Mucosa of rectum (tissue), 2 donors: ENCODE measurements around the gene TNC.

Source experiments
- H3K27ac ChIP-seq, 2 donors: one replicate each; pipeline ENCODE4 v1.7.0; 2013; ENCODE audit warnings: inconsistent platforms in 2 of 2, low read depth in 2 of 2, low read length in 2 of 2
- H3K27me3 ChIP-seq, 2 donors: one replicate each; pipeline ENCODE4 v1.7.0; 2013; ENCODE audit warnings: low read length in 2 of 2; ENCODE audit not compliant: control insufficient read depth in 2 of 2, insufficient read depth in 2 of 2
- H3K36me3 ChIP-seq, 2 donors: one replicate each; pipeline ENCODE4 v1.7.0; 2013; ENCODE audit warnings: low read length in 2 of 2; ENCODE audit not compliant: control insufficient read depth in 2 of 2, insufficient read depth in 2 of 2
- H3K4me1 ChIP-seq, 2 donors: one replicate each; pipeline ENCODE4 v1.7.0; 2013; ENCODE audit warnings: low read length in 2 of 2, mild to moderate bottlenecking in 1 of 2; ENCODE audit not compliant: control insufficient read depth in 2 of 2, insufficient read depth in 2 of 2
- H3K4me3 ChIP-seq, 2 donors: one replicate each; pipeline ENCODE4 v1.7.0; 2013; ENCODE audit warnings: low read length in 2 of 2
- H3K9ac ChIP-seq, 2 donors: one replicate each; pipeline ENCODE4 v1.7.0; 2013; ENCODE audit warnings: low read length in 2 of 2, low read depth in 1 of 2, mild to moderate bottlenecking in 1 of 2
- H3K9me3 ChIP-seq, 2 donors: one replicate each; pipeline ENCODE4 v1.7.0; 2013; ENCODE audit warnings: low read length in 2 of 2; ENCODE audit not compliant: control insufficient read depth in 2 of 2
- donor health status: healthy.
- donor health status: Normal muscosa, but diverticular disease.

The TNC gene

DNA sequence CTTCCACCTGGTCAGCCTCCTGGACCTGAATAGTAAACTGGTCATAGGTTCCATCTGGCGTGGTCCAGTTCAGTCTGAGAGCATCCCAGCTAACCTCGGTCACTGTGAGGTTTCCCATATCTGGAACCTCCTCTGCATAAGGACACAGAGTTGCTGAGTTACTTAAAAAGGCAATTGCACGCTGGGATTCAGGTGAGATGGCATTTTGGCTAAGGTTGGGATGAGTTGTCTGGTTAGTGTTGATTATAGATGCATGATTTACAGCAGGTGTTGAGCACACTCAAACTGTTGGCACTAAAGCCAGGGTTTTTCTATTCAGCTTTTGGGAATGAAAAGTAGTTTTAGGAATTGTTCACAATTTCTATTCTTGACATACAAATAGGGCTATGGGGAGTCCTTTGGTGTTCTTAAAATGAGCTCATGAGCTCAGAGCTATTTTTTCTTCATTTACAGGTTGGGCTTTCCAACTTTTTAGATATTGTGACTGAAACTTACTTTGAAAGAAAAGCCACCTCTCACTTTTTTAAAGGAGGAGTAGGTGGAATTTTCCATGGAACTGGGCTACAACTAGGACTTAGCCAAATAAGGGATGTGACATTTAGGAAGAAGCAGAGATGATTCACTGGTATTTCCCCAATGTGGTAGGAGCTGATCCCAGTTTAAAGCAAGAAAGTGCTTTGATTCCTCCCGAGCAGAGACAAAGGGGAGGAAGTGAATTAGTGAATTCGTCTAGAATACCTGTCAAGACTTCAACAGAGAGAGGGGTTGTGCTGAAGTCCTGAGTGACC, 54.7 kb downstream of the TNC start:
- Histone ChIP-seq H3K27ac (peak overlapping the region in 1 of 2 donors; percentile 20), H3K9me3 (no peaks in the 10 kb centered on the region), H3K4me1 (no peaks in the 10 kb centered on the region), H3K4me3 (no peak overlapping the region), H3K36me3 (no peaks in the 10 kb centered on the region), H3K27me3 (no peaks in the 10 kb centered on the region), H3K9ac (no peak overlapping the region)

DNA sequence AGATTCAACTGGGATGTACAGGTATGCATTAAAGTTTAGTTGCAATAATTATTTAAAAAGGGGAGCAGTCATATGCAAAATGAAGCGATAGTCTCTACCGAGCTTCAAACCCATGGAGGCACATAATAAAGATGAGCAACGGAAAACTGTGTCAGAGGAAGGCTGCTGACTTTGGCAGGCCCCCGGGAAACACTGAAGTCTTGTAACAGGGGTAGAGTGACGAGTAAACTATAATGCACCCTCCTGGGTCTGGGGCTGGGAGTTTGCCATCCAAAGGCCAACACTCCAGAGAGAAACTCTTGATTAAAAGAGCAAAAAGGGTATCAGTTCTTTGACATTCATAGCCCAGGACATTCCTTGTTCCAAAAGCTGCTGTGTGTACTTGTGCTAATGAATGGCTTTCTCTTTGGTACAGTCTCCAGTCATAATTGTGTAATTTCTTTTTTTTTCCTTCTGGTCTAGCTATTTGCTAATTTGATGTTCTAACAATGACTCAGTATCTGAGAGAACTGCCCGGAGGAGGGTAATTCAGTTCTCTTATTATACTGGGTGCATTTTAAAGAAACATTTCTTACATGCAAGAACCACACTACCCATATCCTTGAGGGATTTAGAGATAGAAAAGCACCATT, 59.2 kb downstream of the TNC start:
- Histone ChIP-seq H3K36me3 (no peaks in the 10 kb centered on the region), H3K27me3 (no peaks in the 10 kb centered on the region), H3K9me3 (no peaks in the 10 kb centered on the region), H3K4me3 (no peak overlapping the region), H3K4me1 (no peaks in the 10 kb centered on the region), H3K9ac (no peak overlapping the region), H3K27ac (no peak overlapping the region)

DNA sequence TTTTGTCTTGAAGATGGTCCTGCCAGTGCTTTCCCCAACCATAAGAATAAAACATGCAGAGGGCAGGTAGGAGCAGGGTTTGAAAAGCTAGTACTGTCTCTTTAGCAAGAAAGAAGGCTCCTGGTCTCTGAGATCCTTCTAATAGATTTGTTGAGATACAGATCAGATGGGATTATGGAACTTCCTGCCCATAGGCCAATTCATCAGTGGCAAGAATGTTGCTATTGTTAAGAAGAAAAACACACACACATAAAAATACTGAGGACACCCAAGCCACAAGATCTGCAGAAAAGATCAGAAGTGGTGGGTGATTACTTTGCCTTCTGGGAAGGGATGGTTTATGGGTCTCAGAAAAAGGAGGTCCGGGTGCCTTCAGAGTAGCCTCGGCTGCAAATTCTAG, 59.8 kb downstream of the TNC start:
- Histone ChIP-seq H3K36me3 (no peaks in the 10 kb centered on the region), H3K4me3 (no peak overlapping the region), H3K9me3 (no peaks in the 10 kb centered on the region), H3K4me1 (no peaks in the 10 kb centered on the region), H3K27ac (no peak overlapping the region), H3K27me3 (no peaks in the 10 kb centered on the region), H3K9ac (no peak overlapping the region)

DNA sequence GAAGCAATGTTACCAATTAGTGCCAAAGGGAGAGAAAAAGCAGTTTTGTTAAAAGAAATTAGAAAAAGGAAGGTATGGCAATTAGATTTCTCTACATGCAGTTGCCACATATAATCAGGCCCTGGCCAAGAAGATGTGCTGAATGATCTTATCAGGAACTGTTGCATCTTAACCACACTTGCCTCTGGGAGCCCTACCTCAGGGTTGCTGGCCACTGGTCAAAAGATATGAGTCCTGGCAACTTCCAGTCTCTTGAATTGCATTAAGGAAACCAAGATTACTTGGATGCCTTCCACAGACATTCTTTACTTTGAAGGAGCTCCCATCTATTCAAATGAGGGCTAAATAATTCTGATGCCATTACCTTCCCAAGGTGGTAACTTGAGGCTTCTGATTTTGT, 60.4 kb downstream of the TNC start:
- Histone ChIP-seq H3K27ac (no peak overlapping the region), H3K36me3 (no peaks in the 10 kb centered on the region)

DNA sequence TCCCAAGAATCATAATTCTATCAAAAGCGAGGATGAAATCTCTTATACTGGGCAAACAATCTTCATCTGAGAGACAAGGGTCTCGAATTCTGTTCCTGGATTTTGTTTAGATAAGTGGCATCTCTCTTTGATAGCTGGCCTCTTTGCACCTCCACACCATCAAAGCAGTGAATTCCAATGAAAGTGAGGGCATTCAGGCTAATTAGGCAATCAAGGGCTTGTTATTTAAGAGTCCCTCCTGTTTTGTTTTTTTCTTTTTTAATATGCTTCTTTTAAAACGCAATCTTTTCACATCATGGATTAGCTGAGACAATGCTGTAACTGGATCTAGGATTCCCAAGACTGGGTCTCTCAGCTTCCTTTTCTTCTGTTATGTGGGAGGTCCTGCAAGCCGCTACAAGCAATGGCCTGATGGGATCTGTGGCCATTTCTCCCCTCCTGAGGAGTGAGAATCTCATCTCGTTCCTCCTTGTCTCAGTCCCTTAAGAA, 67.9 kb downstream of the TNC start:
- H3K27ac ChIP-seq = no peak overlapping the region

More for the DNA sequence above, 60.4 kb downstream of the TNC start:
- Histone ChIP-seq H3K4me3 (no peak overlapping the region), H3K27me3 (no peaks in the 10 kb centered on the region), H3K9ac (no peak overlapping the region), H3K9me3 (no peaks in the 10 kb centered on the region), H3K4me1 (no peaks in the 10 kb centered on the region)

DNA sequence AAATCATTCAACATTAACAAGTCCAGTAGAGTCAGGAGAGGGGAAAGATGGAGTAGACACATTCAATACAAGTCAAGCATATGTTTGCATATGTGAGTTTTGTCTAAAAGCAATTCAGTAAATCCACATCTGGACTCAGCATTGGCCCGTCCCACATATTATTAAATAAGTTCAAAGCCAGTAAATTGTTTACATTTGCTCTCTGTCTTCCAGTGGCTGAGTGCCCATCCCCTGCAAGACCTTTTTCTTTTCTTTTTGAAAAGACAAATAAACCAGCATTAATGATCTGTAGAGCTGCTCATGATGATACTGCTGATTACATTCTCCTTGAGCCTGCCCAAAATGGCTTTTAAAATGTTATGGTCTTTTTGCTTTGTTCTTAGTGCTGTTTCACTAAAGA, 71.1 kb downstream of the TNC start:
- no peaks in the 10 kb centered on the region for H3K9me3 ChIP-seq
- no peaks in the 10 kb centered on the region for H3K27me3 ChIP-seq
- no peak overlapping the region for H3K27ac ChIP-seq
- no peak overlapping the region for H3K4me3 ChIP-seq
- no peaks in the 10 kb centered on the region for H3K4me1 ChIP-seq
- H3K9ac ChIP-seq = no peak overlapping the region
- no peaks in the 10 kb centered on the region for H3K36me3 ChIP-seq

More for the DNA sequence above, 67.9 kb downstream of the TNC start:
- Histone ChIP-seq H3K9me3 (no peaks in the 10 kb centered on the region), H3K9ac (no peak overlapping the region), H3K4me3 (no peak overlapping the region), H3K4me1 (no peaks in the 10 kb centered on the region), H3K27me3 (no peaks in the 10 kb centered on the region), H3K36me3 (no peaks in the 10 kb centered on the region)

DNA sequence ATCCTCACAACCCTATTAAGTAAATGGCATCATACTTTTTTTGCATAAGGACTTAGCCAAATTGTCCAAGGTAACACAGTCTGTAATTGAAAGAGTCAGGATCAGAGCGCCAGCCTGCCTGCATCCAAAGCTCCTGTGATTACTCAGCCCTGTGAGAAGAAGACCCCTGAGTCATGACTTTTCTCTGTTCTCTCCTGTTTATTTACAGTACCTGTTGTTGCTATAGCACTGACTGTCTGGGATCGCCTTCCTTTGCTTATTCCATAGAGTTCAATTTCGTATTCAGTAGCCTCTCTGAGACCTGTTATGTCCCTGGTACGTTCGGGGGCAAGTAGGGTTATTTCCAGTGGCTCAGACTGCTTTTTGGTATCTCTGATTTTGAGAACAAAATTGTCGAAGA, 71.8 kb downstream of the TNC start:
- H3K4me3 ChIP-seq = no peak overlapping the region
- H3K4me1 ChIP-seq = no peaks in the 10 kb centered on the region
- no peak overlapping the region for H3K27ac ChIP-seq
- H3K27me3 ChIP-seq = no peaks in the 10 kb centered on the region
- no peaks in the 10 kb centered on the region for H3K36me3 ChIP-seq
- no peak overlapping the region for H3K9ac ChIP-seq
- H3K9me3 ChIP-seq = no peaks in the 10 kb centered on the region

DNA sequence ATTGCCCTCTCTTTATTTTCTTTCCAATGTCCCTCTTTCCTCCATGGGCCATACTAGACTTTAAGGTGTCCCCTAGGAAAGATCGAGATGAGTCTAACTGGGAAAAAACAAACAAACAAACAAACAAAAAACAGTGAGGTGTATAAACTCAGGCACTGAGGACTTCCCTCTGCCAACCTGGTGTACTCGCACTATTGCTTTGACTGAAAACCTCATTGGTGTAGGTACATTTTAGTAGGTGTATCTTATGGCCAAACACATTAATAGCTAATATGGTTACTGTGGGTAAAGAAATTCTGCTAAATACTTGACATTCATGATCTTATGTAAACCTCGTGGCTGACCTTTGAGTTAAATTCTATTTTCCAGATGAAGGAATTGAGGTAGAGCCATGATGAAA, 74.3 kb downstream of the TNC start:
- H3K9ac ChIP-seq = no peak overlapping the region
- H3K36me3 ChIP-seq = no peaks in the 10 kb centered on the region
- H3K27ac ChIP-seq = no peak overlapping the region
- no peak overlapping the region for H3K4me3 ChIP-seq
- H3K4me1 ChIP-seq = no peaks in the 10 kb centered on the region
- no peaks in the 10 kb centered on the region for H3K27me3 ChIP-seq
- H3K9me3 ChIP-seq = no peaks in the 10 kb centered on the region

DNA sequence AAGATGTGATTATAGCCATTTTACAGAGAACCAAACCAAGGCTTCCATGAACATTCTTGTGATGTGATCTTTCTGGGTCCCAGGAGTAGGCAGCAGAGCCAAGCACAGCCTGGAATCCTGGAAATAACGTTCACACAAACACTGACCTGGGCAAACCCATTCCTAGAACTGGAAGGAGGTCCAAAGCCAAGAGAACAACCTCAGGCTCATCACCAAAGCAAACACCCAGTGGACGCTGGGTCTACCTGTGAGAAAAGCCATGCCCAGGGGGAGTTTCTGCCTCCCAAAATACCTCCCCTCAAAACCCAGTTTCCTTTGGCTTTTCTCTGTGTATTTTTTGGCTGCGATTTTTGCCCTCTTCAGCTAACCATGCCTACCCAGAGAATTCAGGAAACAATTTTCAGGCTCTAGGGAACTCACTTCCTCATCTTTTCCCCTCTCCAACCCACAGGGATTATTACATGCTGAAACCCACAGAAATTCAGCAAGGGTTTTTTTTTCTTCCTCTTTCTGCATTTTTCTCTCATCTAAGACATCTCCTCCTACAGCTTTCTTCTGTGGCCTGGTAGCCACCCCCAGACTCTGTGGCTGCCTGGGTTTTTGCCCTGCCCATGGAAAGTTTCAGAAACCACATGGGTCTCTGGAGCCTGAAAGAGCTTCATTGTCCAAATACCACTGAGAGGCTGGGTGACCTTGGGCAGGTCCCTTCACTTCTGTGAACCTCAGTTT, 75.0 kb downstream of the TNC start:
- Histone ChIP-seq H3K36me3 (no peaks in the 10 kb centered on the region), H3K9me3 (no peaks in the 10 kb centered on the region), H3K4me3 (no peak overlapping the region), H3K27ac (no peak overlapping the region), H3K4me1 (no peaks in the 10 kb centered on the region), H3K9ac (no peak overlapping the region), H3K27me3 (no peaks in the 10 kb centered on the region)

DNA sequence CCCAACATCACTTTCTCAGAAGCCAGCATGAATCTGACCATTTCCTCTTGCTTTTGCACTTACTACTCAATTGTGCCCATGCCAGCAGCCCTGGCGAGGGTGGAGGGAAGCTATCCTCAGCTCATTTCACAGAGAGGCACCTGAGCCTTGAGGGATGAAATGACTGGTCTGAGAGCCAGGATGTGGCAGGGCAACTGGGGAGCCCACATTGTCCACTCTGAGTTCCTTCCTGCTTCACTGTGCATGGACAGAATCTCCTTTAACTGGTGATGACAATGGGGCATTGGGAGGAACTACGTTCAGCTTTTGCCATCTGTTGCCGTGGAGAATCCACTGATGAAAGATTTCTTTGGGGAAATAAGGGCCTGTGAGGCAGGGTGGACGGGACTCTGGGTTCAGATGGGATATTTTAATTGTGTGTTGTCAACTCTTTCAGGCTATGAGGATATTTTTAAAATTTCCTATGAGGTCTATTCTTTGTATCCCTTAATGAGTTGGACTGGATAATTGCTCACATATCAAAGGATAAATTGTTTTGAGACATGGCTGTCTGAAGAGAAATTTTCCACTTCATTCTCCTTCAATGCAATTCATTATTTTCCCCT, 78.3 kb downstream of the TNC start:
- no peaks in the 10 kb centered on the region for H3K27me3 ChIP-seq
- H3K4me1 ChIP-seq = no peaks in the 10 kb centered on the region
- no peaks in the 10 kb centered on the region for H3K36me3 ChIP-seq
- no peaks in the 10 kb centered on the region for H3K9me3 ChIP-seq
- H3K27ac ChIP-seq = no peak overlapping the region
- no peak overlapping the region for H3K4me3 ChIP-seq
- H3K9ac ChIP-seq = no peak overlapping the region
